Measurements from ENCODE around the gene FREM1. TPM values are rescaled to one million over a fixed set of nuclear protein-coding genes. Genes with fewer than 3 reads are reported as not detected.

FREM1 gene, protein sequence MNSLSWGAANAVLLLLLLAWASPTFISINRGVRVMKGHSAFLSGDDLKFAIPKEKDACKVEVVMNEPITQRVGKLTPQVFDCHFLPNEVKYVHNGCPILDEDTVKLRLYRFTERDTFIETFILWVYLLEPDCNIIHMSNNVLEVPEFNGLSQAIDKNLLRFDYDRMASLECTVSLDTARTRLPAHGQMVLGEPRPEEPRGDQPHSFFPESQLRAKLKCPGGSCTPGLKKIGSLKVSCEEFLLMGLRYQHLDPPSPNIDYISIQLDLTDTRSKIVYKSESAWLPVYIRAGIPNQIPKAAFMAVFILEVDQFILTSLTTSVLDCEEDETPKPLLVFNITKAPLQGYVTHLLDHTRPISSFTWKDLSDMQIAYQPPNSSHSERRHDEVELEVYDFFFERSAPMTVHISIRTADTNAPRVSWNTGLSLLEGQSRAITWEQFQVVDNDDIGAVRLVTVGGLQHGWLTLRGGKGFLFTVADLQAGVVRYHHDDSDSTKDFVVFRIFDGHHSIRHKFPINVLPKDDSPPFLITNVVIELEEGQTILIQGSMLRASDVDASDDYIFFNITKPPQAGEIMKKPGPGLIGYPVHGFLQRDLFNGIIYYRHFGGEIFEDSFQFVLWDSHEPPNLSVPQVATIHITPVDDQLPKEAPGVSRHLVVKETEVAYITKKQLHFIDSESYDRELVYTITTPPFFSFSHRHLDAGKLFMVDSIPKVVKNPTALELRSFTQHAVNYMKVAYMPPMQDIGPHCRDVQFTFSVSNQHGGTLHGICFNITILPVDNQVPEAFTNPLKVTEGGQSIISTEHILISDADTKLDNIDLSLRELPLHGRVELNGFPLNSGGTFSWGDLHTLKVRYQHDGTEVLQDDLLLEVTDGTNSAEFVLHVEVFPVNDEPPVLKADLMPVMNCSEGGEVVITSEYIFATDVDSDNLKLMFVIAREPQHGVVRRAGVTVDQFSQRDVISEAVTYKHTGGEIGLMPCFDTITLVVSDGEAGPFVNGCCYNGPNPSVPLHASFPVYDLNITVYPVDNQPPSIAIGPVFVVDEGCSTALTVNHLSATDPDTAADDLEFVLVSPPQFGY (N-terminal part only)
- total RNA-seq, result 1 to 10 TPM; 1.3 to 5.0 (median 2.2) TPM

DNA sequence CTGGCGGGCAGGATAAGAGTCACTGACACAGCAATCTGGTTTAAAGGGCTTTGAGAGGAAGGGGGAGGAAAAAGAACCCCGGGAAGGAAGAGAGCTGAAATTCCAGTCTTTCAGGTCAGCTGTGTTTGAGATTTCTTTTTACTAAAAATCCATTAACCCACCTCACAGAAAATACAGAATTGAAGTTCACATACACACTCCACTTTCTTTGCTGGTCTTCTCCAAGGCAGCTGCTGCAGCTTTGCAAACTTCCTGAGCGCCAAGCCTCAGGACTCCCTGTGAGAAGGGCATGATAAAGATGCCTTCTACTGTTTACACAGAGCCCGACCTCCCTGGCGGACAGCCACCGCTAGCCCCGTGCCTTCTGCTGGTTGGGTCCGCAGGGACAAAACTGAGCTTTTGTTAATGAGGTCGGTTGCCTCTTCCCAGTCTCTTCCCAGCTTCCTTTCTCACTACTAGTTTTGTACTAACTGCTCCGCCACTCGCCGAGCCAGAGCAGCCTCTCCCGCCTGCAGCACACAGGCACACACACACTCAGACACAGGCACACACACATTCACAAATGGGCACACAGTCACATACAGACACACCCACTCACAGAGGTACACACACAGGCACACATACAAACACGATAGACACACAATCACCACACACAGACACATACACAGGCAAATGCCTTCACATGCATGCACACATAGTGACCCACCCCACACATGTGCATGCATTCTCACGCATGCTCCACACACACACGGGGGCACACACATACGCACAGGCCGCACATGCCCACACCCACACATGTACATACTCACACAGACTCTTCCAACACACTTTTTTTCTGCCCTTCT is at the start of gene FREM1:
Gene FREM1 (minus strand): TSS at position 468 of the 845 bp plus-strand sequence. CDS start 41,451 bp downstream, outside the sequence.
- TF ChIP-seq CTCF (IDR thresholded peaks at IDR 0.05), result no peak
- peak; percentile 41 for ATAC-seq (ENCODE audit: low FRiP score)
- no peak for DNase-seq (ENCODE audit: low spot score)

DNA sequence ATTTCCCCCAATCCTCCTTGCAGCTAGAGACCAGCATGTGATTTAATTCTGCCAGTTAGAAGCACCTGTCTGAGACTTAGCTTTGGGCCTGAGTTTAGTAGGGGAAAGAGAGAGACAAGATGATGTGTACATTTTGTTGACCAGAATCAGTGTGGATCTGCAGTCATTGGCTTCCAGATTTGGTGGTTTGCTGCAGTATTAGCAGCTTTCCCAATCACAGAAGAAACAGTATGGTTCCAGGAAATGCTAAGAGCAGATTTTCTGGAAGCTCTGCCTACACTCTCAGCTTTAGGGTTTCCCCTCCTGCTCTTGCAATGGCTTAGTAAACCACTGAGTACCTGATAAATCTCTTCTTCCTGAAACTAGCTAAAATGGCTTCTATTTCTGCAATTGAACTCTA is 48.8 kb upstream of the FREM1 start:
- ATAC-seq (ENCODE audit: low FRiP score) (no peak), DNase-seq (ENCODE audit: low spot score) (no peak)
- no peak for TF ChIP-seq CTCF (IDR thresholded peaks at IDR 0.05)

DNA sequence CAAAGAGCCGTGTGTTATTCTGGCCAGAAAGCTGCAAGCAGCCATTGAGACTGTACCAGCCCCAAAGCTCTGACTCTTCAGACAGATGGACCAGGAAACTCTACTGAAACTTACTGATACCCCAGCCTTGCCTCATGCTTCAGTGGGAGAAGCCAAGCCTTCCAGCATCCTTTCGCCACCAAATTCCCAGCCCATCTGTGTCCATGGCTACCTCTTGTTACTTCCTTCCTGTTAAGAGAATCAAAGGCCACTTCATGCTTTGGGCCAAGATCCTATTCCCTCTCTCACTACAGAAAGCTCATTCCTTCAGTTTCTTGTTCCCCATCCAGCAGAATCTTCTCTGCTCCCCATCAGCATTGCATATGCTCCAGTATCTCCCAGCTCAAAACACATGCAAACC is 46.9 kb upstream of the FREM1 start:
- ATAC-seq (ENCODE audit: low FRiP score) (no peak), DNase-seq (ENCODE audit: low spot score) (no peak)
- no peak for TF ChIP-seq CTCF (IDR thresholded peaks at IDR 0.05)

- TF ChIP-seq CTCF (IDR thresholded peaks at IDR 0.05), result no peak
- no peak for ATAC-seq (ENCODE audit: low FRiP score)
- DNase-seq (ENCODE audit: low spot score), result no peak
Measured at GRCh38 chr9:14956208-14956607, 46.0 kb upstream of the FREM1 start.

DNA sequence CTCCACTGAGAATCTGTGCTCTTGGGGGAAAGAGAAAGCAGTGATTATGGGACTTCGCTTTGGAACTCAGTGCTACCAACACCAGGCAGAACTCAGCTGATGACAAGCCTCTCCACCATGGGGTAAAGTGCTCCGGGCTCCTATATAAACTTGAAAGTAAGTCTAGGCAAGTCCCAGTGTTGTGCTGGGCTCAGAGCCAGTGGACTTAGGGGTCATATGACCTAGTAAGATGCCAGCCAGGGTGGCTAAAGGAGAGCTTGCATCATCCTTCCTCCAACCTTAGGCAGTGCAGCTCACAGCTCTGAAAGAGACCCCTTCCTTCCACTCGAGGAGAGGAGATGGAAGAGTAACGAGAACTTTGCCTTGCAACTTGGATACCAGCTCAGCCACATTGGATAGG is 35.1 kb upstream of the FREM1 start:
- no peak for DNase-seq (ENCODE audit: low spot score)
- no peak for ATAC-seq (ENCODE audit: low FRiP score)
- no peak for TF ChIP-seq CTCF (IDR thresholded peaks at IDR 0.05)
